ENCODE results near the gene SFI1.
"Not testable (repeated sequence)": the region's sequence is repeated elsewhere in the genome, so short reads cannot be mapped to it uniquely, and the experiment has no call there.

The SFI1 gene

DNA sequence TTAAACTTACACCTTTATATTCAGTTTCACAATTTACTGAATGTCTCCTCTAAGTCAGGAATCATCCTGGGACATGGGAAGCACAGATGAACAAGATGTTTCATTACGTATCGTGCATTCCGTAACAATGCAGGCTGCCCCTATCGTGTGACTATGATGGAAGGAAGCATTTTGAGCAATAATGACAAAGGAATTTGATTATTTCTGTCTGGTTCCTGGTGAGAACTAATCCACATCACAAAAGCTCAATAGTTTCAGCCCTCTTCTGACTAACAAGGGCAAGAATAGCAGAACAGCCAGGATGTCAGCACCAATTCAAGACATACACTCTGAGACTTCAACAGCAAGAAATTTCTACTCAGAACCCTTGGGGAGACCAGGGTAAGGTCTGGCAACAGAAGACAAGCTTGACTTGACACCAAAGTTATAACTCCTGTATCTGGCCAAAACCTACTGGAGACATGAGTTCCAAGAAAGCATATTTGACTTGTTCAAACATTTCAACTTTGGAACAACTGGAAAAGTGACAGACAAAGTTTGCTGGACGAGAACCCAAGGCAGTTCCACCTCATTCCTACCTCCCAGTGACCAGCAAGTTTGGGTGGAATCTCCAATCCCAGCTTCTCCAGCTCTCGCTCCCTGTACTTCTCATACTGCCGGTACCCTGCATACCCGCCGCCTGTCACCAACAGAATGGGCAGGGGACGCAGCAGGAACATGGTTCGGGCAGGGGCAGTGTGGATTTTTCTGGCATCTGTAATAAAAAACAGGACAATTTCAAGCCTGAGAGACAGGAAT lies 151.4 kb downstream of the SFI1 start:
- DNase-seq: no peak

DNA sequence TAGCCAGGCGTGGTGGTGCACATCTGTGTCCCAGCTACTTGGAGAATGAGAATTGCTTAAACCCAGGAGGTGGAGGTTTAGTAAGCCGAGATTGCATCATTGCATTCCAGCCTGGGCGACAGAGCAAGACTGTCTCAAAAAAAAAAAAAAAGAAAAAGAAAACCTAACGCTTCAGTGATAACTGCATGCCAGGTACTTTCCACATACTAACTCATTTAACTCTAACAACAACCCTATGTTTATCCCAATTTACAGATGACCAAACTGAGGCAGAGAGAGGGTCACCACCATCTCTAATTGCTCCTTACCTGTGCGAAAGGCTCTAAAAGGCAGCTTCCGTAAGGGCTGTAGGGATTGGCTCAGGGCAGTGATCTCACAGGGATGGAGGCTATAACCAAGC lies 154.1 kb downstream of the SFI1 start:
- DNase-seq: no peak

DNA sequence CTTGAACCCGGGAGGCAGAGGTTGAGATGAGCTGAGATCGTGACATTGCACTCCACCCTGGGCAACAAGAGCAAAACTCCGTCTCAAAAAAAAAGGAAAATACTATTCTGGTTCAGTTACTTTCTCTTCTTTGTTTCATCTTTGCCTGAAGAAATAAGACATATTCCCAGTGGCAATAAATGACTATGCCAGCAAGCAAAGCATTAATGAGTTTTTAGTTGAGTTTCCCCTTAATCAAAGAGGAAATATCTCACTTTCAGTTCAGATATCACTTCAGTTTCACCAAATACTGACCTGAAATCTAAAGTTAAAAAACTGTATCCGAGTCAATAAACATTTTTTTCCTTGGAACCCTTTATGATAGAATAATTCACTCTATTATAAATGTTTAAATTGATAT lies 155.3 kb downstream of the SFI1 start:
- DNase-seq: no peak

DNA sequence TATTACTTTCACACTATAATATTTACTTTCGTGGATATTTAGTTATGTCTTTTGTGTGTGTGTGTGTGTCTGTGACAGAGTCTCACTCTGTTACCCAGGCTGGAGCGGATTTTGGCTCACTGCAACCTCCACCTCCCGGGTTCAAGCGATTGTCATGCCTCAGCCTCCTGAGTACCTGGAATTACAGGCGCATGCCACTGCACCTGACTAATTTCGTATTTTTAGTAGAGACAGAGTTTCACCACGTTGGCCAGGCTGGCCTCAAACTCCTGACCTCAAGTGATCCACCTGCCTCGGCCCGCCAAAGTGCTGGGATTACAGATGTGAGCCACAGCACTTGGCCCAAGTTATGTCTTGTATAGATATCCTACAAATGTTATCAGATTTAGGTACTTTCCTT lies 155.8 kb downstream of the SFI1 start:
- no peak for DNase-seq

DNA sequence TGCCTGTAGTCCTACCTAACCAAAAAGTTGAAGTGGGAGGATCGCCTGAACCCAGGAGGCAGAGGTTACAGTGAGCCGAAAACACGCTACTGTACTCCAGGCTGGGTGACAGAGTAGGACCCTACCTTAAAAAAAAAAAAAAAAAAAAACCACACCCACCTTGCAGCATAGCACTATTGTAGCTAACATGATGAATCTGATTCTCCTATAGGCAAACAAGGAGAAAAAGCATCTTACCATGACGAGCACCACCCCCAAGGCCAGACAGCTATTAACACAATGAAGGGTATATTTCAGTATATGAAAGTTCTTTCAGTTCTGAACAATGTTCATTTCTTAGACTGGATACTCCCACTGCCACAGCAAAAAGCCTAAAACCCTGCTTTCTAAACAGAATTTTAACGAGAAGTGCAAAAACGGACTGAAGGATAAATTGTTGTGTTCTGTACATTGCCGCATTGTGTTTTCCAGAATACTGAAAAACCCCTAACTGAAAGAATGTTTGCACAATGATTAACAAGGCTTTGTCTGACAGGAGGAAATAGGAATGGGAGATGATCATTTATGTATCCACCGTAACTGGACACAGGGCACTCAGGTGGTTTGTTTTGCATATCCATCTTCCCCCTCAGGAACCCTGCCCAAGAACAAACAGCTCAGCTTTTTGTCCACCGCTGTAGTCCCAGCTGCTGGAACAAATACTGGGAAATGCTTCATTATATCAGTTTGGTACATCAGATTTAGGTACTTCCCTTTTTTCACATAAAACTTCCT lies 156.8 kb downstream of the SFI1 start:
- DNase-seq: no peak

DNA sequence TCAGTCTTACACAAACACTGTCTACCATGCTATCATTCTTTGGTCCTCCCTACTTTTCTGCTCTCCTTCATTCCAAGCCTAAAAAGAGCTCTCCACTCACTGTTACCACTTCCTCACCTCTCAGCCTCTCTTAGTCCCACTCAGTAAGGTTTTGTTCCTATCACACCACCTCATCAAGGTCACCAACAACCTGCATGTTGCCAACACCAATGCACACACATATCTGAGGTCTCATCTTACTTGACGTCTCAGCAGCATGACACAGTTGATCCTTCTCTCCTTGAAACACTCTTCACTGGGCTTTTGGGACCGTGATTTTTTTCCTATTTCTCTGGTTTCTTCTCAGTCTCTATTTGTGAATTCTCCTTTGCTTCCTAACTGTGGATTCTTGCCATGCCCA lies 157.6 kb downstream of the SFI1 start:
- DNase-seq: no peak

DNA sequence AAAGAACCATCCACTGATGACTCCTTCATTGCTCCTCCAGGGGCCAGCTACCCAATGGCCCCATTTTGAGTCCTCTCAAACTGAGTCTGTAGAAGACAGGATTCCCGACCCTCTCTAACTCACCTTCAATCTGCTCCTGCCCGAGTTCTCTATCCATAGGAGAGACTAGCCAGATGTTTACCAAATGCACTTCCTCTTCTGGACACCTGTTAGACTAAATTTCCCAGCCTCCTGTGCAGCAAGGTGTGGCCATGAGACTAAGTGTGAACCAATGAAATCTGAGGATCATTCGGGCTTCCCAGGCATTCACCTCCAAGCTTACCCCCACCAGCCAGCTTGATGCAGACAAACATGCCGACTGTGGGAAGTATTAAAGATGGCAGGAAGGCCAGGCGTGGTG lies 158.1 kb downstream of the SFI1 start:
- no peak for DNase-seq

DNA sequence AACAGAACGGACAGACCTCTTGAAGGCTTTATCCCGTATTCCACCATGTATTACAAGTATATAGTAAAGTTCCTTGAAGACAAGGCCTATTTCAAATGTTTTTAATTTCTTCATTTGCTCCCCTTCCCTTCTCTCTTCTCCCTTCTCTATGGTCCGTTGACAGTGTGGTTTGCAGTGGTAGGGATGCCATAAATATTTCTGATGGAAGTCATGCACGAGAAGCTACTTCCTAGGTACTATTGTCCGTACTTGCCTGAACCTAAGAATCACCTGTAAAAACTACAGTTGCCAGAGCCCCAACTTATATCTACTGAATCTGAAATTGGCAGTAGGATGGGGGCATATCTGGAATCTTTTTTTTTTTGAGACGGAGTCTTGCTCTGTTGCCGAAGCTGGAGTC lies 162.9 kb downstream of the SFI1 start:
- DNase-seq: no peak

DNA sequence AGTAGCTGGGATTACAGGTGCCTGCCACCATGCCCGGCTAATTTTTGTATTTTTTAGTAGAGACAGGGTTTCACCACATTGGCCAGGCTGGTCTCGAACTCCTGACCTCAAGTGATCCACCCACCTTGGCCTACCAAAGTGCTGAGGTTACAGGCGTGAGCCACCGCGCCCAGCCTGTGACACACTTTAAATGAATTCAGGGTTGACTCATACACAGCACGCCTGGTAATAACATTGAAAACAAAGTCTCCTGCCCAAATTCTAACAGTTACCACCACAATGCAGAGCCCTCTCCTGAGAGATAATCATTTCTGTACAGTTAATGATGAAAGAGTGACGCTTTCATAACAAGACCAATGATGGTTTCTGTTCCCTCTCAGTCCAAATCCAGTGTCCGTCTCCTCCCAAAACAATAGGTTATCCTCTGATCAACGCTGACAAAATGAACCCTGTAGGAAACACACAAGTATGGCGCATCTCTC lies 164.6 kb downstream of the SFI1 start:
- not testable (repeated sequence) for DNase-seq

DNA sequence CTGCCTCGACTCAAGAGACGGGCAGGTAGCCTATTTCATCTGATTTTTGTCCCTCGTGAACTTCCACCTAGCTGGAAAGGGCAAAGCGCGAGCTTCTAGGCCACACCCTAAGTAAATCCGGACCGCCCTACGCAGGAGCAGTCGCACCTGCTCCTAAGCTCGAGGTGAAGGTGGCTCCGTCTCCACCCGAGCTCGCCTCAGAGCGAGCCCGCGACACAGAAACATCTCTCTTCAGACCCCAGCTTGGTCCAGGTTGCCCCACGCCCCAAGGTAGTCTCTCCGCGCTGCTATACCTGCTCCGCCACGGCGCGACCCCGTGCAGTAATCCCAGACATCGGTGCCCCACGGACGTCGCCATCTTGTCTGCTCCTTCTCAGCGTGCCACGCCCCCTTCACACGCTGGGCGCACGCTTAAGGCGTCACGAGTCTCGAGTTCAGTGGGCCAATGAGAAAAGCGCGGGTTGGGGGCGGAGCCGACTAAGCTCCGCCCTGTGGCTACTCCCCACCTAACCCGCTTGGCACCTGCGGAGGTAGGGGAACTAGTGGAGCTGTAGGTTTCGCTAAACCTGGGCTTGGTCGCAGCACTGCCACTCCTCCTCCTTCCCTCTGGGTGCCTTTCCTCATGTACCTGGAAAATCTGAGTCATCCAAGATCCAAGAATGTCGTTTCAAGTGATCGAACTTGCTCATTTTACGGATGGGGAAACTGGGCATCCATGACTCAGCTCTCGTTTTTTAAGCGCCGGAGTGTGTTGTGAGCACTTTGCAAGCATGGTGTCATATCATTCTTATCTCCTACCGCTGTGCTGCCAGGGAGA lies 165.7 kb downstream of the SFI1 start, which contains the start of gene PISD:
Gene PISD (minus strand): TSS at position 365 of the 817 bp plus-strand sequence. CDS start 7 bp downstream, at position 358.
- peak; percentile 97 for DNase-seq

DNA sequence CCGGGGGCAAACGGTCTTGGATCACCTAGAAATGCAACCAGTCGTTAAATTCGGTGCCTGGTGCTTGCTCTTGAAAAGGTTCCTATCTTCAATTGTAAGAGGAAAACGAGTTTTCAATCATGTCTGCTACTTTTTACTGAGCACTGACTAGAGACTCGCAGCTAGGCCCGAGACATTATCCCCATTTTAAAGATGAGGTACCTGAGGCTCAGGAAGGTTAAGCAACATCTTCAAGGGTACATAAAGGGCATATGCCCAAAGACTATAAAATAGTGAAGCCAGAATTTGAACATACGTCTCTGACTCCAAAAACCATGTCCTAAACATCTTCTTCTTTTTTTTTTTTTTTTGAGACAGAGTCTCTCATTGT lies 166.3 kb downstream of the SFI1 start:
- DNase-seq: no peak

Measured in NCI-H2171 (cell line).